Dedifferentiated amniotic fluid mesenchymal stem cell (primary cell): ENCODE results near the gene POU5F1.
"Not testable (repeated sequence)": the region's sequence is repeated elsewhere in the genome, so short reads cannot be mapped to it uniquely, and the experiment has no call there.

Source experiments
- DNase-seq: peaks from one replicate; pipeline ENCODE4 v3.0.0-alpha.2; 2016; ENCODE audit errors: extremely low spot score

Gene POU5F1

GRCh38 chr6:31190488-31190887 lies 20.0 kb upstream of the POU5F1 start:
- no peak for DNase-seq

- DNase-seq = not testable (repeated sequence)
Observed at GRCh38 chr6:31189223-31189622, 18.7 kb upstream of the POU5F1 start.

GRCh38 chr6:31187780-31188194 lies 17.3 kb upstream of the POU5F1 start:
- no peak for DNase-seq

GRCh38 chr6:31186052-31186734 lies 15.7 kb upstream of the POU5F1 start:
- no peak for DNase-seq

GRCh38 chr6:31185695-31186051 lies 15.2 kb upstream of the POU5F1 start:
- not testable (repeated sequence) for DNase-seq

- not testable (repeated sequence) for DNase-seq
Observed at GRCh38 chr6:31183859-31184258, 13.4 kb upstream of the POU5F1 start.

- not testable (repeated sequence) for DNase-seq
Observed at GRCh38 chr6:31183287-31183686, 12.8 kb upstream of the POU5F1 start.

GRCh38 chr6:31180500-31180899 lies 10.0 kb upstream of the POU5F1 start:
- DNase-seq = no peak

- DNase-seq = no peak
Observed at GRCh38 chr6:31179896-31180295, 9.4 kb upstream of the POU5F1 start.

- no peak for DNase-seq
Observed at GRCh38 chr6:31179042-31179386, 8.5 kb upstream of the POU5F1 start.

GRCh38 chr6:31178143-31179041 lies 7.9 kb upstream of the POU5F1 start:
- DNase-seq = no peak

- DNase-seq = peak; percentile 16
Observed at GRCh38 chr6:31175971-31176370, 5.5 kb upstream of the POU5F1 start.

- DNase-seq = no peak
Observed at GRCh38 chr6:31174378-31174777, 3.9 kb upstream of the POU5F1 start.

GRCh38 chr6:31173406-31173805 lies 2.9 kb upstream of the POU5F1 start:
- no peak for DNase-seq

GRCh38 chr6:31172973-31173384 lies 2.5 kb upstream of the POU5F1 start:
- DNase-seq = no peak

GRCh38 chr6:31171931-31172905 lies 1.7 kb upstream of the POU5F1 start:
- DNase-seq = no peak

GRCh38 chr6:31170987-31171671 lies 647 bp upstream of the POU5F1 start:
- no peak for DNase-seq

- DNase-seq = not testable (repeated sequence)
Observed at GRCh38 chr6:31169858-31170599, 453 bp downstream of the POU5F1 start.

GRCh38 chr6:31169123-31169857 lies 1.2 kb downstream of the POU5F1 start:
- no peak for DNase-seq

GRCh38 chr6:31168606-31169005 lies 1.9 kb downstream of the POU5F1 start:
- no peak for DNase-seq
